Brain microvascular endothelial cell (primary cell): ENCODE data around the gene BAZ1B.

ENCODE experiments used
- DNase-seq: peaks from one replicate; pipeline ENCODE4 v3.0.0-alpha.2; 2020
- H3K27ac ChIP-seq: fragments of 250-450 bp; sonication (Bioruptor Pico); 2 replicates; pipeline ENCODE4 v1.5.1; 2020; ENCODE audit warnings: mild to moderate bottlenecking, moderate library complexity
- H3K27me3 ChIP-seq: fragments of 250-450 bp; sonication (Bioruptor Pico); replicated peaks from 2 replicates; pipeline ENCODE4 v1.5.1; 2020; ENCODE audit warnings: mild to moderate bottlenecking
- H3K36me3 ChIP-seq: fragments of 250-450 bp; sonication (Bioruptor Pico); replicated peaks from 2 replicates; pipeline ENCODE4 v1.5.1; 2020; ENCODE audit warnings: mild to moderate bottlenecking
- H3K4me3 ChIP-seq: 2 replicates; pipeline ENCODE4 v1.5.1; 2011; ENCODE audit warnings: low read depth, mild to moderate bottlenecking, control low read depth, low read length, moderate library complexity
- in situ Hi-C: cut with HindIII; loops from 2 replicates; pipeline ENCODE4 v1.10.0; 2017; ENCODE audit warnings: low sequenced_read_pairs, low pct_ligation_motif_present
- TF ChIP-seq, protein P1 (sequence below): IDR thresholded peaks from 2 replicates; pipeline ENCODE4 v1.5.1; 2011; ENCODE audit warnings: low read depth, mild to moderate bottlenecking, moderate library complexity, low read length, control low read depth, inconsistent platforms; ENCODE audit errors: missing control alignments

BAZ1B gene

DNA sequence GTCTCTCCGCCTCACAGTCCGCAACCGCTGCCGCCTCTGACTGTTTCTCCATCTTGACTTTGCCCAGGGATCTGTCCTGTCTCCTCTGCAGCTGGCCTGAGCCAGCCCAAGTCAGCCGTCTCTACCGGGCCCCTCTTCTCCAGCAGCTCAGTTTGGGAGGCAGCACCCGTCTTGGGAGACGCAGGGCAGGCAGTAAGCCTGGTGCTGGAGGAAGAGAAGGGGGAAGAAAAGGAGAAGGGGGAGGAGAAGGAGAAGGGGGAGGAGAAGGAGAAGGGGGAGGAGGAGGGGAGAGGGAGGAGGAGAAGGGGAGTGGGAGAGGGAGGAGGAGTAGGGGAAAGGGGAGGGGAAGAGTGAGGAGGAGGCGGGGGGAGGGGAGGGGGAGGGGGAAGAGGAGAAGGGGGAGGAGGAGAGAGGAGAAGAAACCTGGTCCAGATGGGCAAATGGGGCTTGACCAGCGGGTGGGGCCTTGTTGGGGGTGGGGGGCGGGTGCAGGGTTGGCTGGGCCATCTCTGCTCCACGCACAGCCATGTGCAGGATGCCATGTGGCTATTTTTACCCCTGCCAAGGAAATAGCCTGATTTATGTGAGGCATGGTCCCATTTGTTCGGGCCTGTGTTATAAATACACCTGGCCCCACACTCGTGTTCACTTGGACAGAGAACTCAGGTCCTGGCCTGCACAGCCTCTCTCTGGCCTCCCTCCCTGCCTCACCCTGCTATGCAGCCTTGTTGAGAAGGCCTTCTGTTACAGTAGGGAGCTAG is 124.4 kb downstream of the BAZ1B start:
- no peak for DNase-seq
- Histone ChIP-seq H3K4me3 (no peak overlapping the region), H3K27me3 (no peaks in the 10 kb centered on the region), H3K36me3 (no peaks in the 10 kb centered on the region), H3K27ac (no peak overlapping the region)
- in situ Hi-C loops, result no loop called here
- TF ChIP-seq, protein P1, sequence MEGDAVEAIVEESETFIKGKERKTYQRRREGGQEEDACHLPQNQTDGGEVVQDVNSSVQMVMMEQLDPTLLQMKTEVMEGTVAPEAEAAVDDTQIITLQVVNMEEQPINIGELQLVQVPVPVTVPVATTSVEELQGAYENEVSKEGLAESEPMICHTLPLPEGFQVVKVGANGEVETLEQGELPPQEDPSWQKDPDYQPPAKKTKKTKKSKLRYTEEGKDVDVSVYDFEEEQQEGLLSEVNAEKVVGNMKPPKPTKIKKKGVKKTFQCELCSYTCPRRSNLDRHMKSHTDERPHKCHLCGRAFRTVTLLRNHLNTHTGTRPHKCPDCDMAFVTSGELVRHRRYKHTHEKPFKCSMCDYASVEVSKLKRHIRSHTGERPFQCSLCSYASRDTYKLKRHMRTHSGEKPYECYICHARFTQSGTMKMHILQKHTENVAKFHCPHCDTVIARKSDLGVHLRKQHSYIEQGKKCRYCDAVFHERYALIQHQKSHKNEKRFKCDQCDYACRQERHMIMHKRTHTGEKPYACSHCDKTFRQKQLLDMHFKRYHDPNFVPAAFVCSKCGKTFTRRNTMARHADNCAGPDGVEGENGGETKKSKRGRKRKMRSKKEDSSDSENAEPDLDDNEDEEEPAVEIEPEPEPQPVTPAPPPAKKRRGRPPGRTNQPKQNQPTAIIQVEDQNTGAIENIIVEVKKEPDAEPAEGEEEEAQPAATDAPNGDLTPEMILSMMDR, result no peak

DNA sequence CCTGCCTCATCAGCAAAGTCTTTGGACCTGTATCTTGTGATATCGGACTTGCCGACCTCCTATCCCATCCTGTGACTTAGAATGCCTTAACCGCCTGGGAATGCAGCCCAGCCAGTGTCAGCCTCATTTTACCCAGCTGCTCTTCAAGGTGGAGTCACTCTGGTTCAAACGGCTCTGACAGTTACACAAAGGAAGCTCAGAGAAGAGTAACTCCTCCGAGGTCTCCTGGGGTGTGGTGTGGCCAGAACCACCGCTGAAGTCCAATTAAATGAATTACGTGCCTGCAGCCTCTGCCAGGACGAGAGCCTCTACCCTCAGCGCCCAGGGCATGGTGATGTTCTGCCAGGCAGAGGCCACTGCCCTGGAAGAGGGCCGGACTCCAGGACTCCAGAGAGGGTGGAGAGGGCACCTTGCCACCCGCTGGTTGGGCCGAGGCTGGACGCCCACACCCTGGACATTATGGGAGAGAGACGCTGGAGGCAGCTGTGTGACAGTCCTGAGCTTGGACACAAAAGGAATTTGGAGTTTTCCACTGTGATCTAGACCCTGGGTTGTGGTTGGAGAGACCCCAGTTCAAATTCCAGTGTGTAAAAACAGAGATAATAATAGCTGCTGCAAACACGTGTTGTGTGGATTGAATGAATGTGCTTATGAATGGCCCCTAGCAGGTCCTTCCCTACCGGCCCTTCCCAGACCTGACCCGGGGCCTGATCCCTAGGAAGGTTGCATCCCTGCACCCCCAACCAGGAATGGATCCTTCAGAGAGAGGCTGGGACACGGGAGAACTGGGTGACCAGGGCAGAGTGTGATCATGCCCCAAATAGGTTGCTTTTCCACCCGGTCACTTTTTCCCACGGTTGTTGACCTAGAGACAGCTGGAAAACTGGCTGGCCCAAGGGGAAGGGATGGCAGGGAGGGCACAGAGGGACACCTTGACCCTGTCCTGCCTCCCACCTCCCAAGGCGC is 126.3 kb downstream of the BAZ1B start:
- no peak overlapping the region for H3K27ac ChIP-seq
- H3K4me3 ChIP-seq, result no peak overlapping the region
- H3K36me3 ChIP-seq, result no peaks in the 10 kb centered on the region
- DNase-seq, result no peak
- TF ChIP-seq, protein P1, result no peak
- in situ Hi-C loops, result no loop called here
- no peaks in the 10 kb centered on the region for H3K27me3 ChIP-seq

DNA sequence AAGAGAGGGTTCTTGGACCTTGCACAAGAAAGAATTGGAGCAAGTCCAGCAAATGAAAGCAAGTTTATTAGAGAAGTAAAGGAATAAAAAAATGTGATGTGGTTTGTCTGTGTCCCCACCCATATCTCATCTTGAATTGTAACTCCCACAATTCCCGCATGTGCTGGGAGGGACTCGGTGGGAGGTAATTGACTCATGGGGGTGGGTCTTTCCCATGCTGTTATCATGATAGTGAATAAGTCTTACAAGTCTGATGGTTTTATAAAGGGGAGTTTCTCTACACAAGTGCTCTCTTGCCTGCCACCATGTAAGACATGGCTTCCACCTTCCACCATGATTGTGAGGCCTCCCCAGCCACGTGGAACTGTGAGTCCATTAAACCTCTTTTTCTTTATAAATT is 127.7 kb downstream of the BAZ1B start:
- Histone ChIP-seq H3K27me3 (no peaks in the 10 kb centered on the region), H3K36me3 (no peaks in the 10 kb centered on the region), H3K27ac (no peak overlapping the region), H3K4me3 (no peak overlapping the region)
- peak; percentile 51 for DNase-seq
- TF ChIP-seq, protein P1, result no peak
- in situ Hi-C loops, result no loop called here

DNA sequence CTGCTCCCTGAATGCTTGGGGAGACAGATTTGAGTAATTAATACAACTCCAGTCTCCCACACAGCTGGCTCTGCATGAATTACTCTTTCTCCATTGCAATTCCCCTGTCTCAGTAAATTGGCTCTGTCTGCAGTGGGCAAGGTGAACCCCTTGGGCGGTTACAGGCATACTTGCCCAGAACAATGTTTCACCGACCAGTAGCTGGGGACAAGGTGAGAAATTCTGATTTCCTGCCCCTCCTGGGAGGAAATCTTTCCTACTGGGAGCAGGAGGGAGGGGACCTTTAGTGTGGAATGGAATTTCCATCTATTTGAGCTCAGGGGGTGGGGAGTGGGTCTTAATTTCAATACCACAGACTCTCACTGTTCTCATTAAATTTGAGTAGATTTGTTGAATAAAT is 130.7 kb downstream of the BAZ1B start:
- TF ChIP-seq, protein P1, result no peak
- no peaks in the 10 kb centered on the region for H3K27me3 ChIP-seq
- no peaks in the 10 kb centered on the region for H3K36me3 ChIP-seq
- in situ Hi-C loops, result no loop called here
- no peak overlapping the region for H3K4me3 ChIP-seq
- H3K27ac ChIP-seq, result no peak overlapping the region
- DNase-seq, result no peak
